GM12878 (cell line): ENCODE measurements around the gene NUP93. TPM values are rescaled to one million over a fixed set of nuclear protein-coding genes. Genes with fewer than 3 reads are reported as not detected.
A peak's percentile ranks its signal among the peaks of the same experiment; 100 is the strongest.

Experiments used
- BCL11A ChIP-seq: IDR thresholded peaks from 2 replicates; pipeline ENCODE4 v1.6.1; 2011; ENCODE audit warnings: low read depth, low read length
- CBFB ChIP-seq: IDR thresholded peaks from 2 replicates; pipeline ENCODE4 v1.6.1; 2016; ENCODE audit warnings: antibody characterized with exemption, low read depth
- CEBPB ChIP-seq, 2 experiments: fragments of 150-350 bp in 1 of 2; IDR thresholded peaks; 2 replicates each; pipeline ENCODE4 v1.6.1; 2012 to 2014; ENCODE audit warnings: low read depth in 2 of 2, low read length in 2 of 2, borderline replicate concordance in 1 of 2, inconsistent platforms in 1 of 2
- CREB1 ChIP-seq: IDR thresholded peaks from 2 replicates; pipeline ENCODE4 v1.6.1; 2012; ENCODE audit warnings: low read depth, mild to moderate bottlenecking, inconsistent platforms
- DPF2 ChIP-seq: fragments of 450-650 bp; IDR thresholded peaks from 2 replicates; pipeline ENCODE4 v1.6.1; 2017; ENCODE audit warnings: mild to moderate bottlenecking
- EGR1 ChIP-seq, 2 experiments: IDR thresholded peaks; 1 replicate in 1 of 2; 2 replicates in 1 of 2; pipeline ENCODE4 v1.6.1; 2011 to 2012; ENCODE audit warnings: low read depth in 2 of 2, low read length in 2 of 2, borderline replicate concordance in 1 of 2, mild to moderate bottlenecking in 1 of 2, moderate library complexity in 1 of 2
- EP300 ChIP-seq, 2 experiments: fragments of 150-350 bp in 1 of 2; IDR thresholded peaks; 2 replicates each; pipeline ENCODE4 v1.6.1; 2011 to 2012; ENCODE audit warnings: low read depth in 2 of 2, low read length in 2 of 2, borderline replicate concordance in 1 of 2, improper control_type of control experiment in 1 of 2, inconsistent platforms in 1 of 2; ENCODE audit not compliant: control insufficient read depth in 1 of 2
- GABPA ChIP-seq: IDR thresholded peaks from 2 replicates; pipeline ENCODE4 v1.6.1; 2014; ENCODE audit warnings: antibody characterized with exemption, low read depth, mild to moderate bottlenecking, inconsistent platforms
- IKZF2 ChIP-seq, 2 experiments: fragments of 450-650 bp; IDR thresholded peaks; 2 replicates each; pipeline ENCODE4 v1.6.1; 2017; ENCODE audit warnings: mild to moderate bottlenecking in 2 of 2, moderate library complexity in 2 of 2
- MEF2B ChIP-seq: fragments of 450-650 bp; IDR thresholded peaks from 2 replicates; pipeline ENCODE4 v1.6.1; 2018; ENCODE audit warnings: mild to moderate bottlenecking, moderate library complexity; ENCODE audit not compliant: partially characterized antibody, poor library complexity, severe bottlenecking
- MTA2 ChIP-seq: fragments of 450-650 bp; IDR thresholded peaks from 2 replicates; pipeline ENCODE4 v1.6.1; 2016; ENCODE audit warnings: low read depth, mild to moderate bottlenecking, moderate library complexity
- NBN ChIP-seq: fragments of 450-650 bp; IDR thresholded peaks from 2 replicates; pipeline ENCODE4 v1.6.1; 2016
- NFIC ChIP-seq: IDR thresholded peaks from 2 replicates; pipeline ENCODE4 v1.6.1; 2012; ENCODE audit warnings: low read depth, mild to moderate bottlenecking, inconsistent platforms, low read length, moderate library complexity
- NFXL1 ChIP-seq: fragments of 450-650 bp; IDR thresholded peaks from 2 replicates; pipeline ENCODE4 v1.6.1; 2017; ENCODE audit warnings: antibody characterized with exemption, mild to moderate bottlenecking, borderline replicate concordance
- NR2C2 ChIP-seq: IDR thresholded peaks from 2 replicates; pipeline ENCODE4 v1.6.1; 2011; ENCODE audit warnings: borderline replicate concordance, low read depth; ENCODE audit not compliant: control insufficient read depth, insufficient read length
- PKNOX1 ChIP-seq: fragments of 450-650 bp; IDR thresholded peaks from 2 replicates; pipeline ENCODE4 v1.6.1; 2016; ENCODE audit warnings: mild to moderate bottlenecking
- POU2F2 ChIP-seq: IDR thresholded peaks from 3 replicates; pipeline ENCODE4 v1.6.1; 2011; ENCODE audit warnings: low read depth, mild to moderate bottlenecking, low read length, borderline replicate concordance
- RCOR1 ChIP-seq: conservative IDR thresholded peaks from 2 replicates; pipeline ENCODE4 v1.6.1; 2012; ENCODE audit warnings: low read depth, low read length, improper control_type of control experiment
- RUNX3 ChIP-seq: IDR thresholded peaks from 2 replicates; pipeline ENCODE4 v1.6.1; 2012; ENCODE audit warnings: low read length, inconsistent platforms
- SIX5 ChIP-seq: IDR thresholded peaks from 2 replicates; pipeline ENCODE4 v1.6.1; 2011; ENCODE audit warnings: mild to moderate bottlenecking, low read depth, low read length, moderate library complexity; ENCODE audit not compliant: severe bottlenecking
- SREBF1 ChIP-seq: IDR thresholded peaks from 2 replicates; pipeline ENCODE4 v1.6.1; 2012; ENCODE audit warnings: mild to moderate bottlenecking, low read length
- SREBF2 ChIP-seq: IDR thresholded peaks from 2 replicates; pipeline ENCODE4 v1.6.1; 2012; ENCODE audit warnings: mild to moderate bottlenecking, low read length
- SRF ChIP-seq, 2 experiments: IDR thresholded peaks; 2 replicates each; pipeline ENCODE4 v1.6.1; 2011; ENCODE audit warnings: low read depth in 2 of 2, low read length in 2 of 2, mild to moderate bottlenecking in 1 of 2, moderate library complexity in 1 of 2
- STAT3 ChIP-seq: IDR thresholded peaks from 2 replicates; pipeline ENCODE4 v1.6.1; 2011; ENCODE audit warnings: low read depth, low read length, improper control_type of control experiment
- YBX1 ChIP-seq: fragments of 450-650 bp; IDR thresholded peaks from 2 replicates; pipeline ENCODE4 v1.6.1; 2016; ENCODE audit warnings: antibody characterized with exemption
- ZBED1 ChIP-seq: IDR thresholded peaks from 2 replicates; pipeline ENCODE4 v1.6.1; 2016; ENCODE audit warnings: borderline replicate concordance
- ZNF24 ChIP-seq: fragments of 450-650 bp; IDR thresholded peaks from 2 replicates; pipeline ENCODE4 v1.6.1; 2017; ENCODE audit warnings: antibody characterized with exemption, mild to moderate bottlenecking
- polyA plus RNA-seq, 11 experiments: library from polyadenylated mRNA; depleted of rRNA in 4 of 11; unstranded in 6 of 11; stranded (reverse) in 5 of 11; fragments of >200 nt; fragmentation: Nextera tagmentation in 4 of 11; fragmentation: Illumina TruSeq in 1 of 11; extraction: Ambion mirVana in 4 of 11; extraction: Trizol in 1 of 11; gene quantifications; 1 replicate in 1 of 11; 2 replicates in 10 of 11; pipeline versions ENCODE4 v1.2.1 to v1.2.3, GENCODE V29; 2011 to 2016; ENCODE audit warnings: inconsistent platforms in 2 of 11, missing spikeins in 2 of 11, low read depth in 1 of 11
- total RNA-seq, 4 experiments: library from RNA; depleted of rRNA in 3 of 4; stranded (reverse); fragments of >200 nt in 3 of 4; fragmentation: Illumina TruSeq in 1 of 4; extraction: Trizol in 1 of 4; gene quantifications; 2 replicates each; pipeline versions ENCODE4 v1.2.1 to v1.2.3, GENCODE V29; 2013 to 2021
- TF ChIP-seq, protein P1 (sequence below): fragments of 450-650 bp; IDR thresholded peaks from 2 replicates; pipeline ENCODE4 v1.6.1; 2016; ENCODE audit warnings: mild to moderate bottlenecking
- TF ChIP-seq, protein P2 (sequence below): IDR thresholded peaks from 2 replicates; pipeline ENCODE4 v1.6.1; 2011; ENCODE audit warnings: borderline replicate concordance, low read depth, mild to moderate bottlenecking, moderate library complexity, low read length; ENCODE audit not compliant: insufficient read depth, poor library complexity, severe bottlenecking

Gene NUP93
- total and polyA plus RNA-seq, 10 of the 15 experiments (the other 5 are each of a cell fraction or from before 2014, with no cell fraction given), result 82.2 to 175 (median 101) TPM

DNA sequence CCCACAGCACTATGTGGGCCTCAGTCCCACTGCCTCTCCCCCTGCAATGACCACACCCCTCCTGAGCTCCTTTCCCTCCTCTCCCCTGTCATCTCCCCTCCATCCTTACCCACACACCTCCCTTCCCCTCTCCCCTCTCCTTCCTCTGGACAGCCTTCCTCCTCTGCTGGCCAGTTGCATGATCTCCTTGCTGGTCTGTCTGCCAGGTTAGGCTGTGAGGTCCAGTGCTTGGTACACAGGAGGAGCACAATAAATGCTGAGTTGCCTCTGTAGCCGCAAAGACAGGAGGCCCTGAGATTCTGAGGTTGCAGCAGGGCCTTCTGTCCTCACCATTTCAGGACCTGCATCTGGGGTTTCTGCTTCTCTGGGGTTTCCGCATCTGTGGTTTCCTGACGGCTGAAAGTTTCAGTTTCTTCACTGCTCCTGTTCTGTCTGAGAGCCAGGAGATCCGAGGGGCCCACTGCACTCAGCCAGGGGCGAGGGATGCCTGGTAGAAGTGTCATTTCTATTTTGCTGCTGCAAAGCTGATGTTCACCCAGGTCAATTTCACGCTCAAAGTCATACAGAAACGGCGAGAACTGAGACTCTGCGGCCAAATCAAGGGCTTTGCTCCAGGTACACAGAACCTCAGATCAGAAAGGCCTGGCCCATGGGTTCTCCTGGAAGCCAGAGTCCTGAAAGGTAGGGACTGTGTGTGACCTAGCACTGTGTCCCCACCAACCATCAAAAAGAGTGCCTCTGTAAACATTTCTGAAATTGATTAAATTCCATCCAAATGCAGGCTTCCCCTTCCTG is 130.5 kb downstream of the NUP93 start (continued):
- TF ChIP-seq IKZF2 (IDR thresholded peaks at IDR 0.05) (peak; percentile 88 to 89), STAT3 (no peak), GABPA (no peak; the same call in 1 of the 2 replicates), NFIC (peak; percentile 77), ZNF24 (no peak), MEF2B (peak; percentile 56), CBFB (peak; percentile 94), EP300 (IDR thresholded peaks at IDR 0.05; ENCODE audit: borderline replicate concordance in 1 of 2, control insufficient read depth in 1 of 2, low read depth in 2 of 2, low read length in 2 of 2) (no peak), ZBED1 (0 out of 2 replicates have a peak, but pooled peaks have one; percentile 67), SRF (IDR thresholded peaks at IDR 0.05; ENCODE audit: low read depth in 2 of 2, low read length in 2 of 2) (0 out of 4 replicates have a peak, but pooled peaks of 1 of the 2 experiments have one; percentile 3), SREBF2 (no peak), NBN (peak; percentile 85), DPF2 (peak; percentile 72), RCOR1 (no peak), PKNOX1 (no peak), MTA2 (peak; percentile 44), NFXL1 (no peak), CREB1 (peak; percentile 68; the same call in 1 of the 2 replicates), POU2F2 (no peak), RUNX3 (peak; percentile 99), BCL11A (peak; percentile 61; the same call in 1 of the 2 replicates), YBX1 (0 out of 2 replicates have a peak, but pooled peaks have one; percentile 51), CEBPB (IDR thresholded peaks at IDR 0.05; ENCODE audit: borderline replicate concordance in 1 of 2, low read depth in 2 of 2, low read length in 2 of 2) (no peak), EGR1 (IDR thresholded peaks at IDR 0.05; ENCODE audit: borderline replicate concordance in 1 of 2, low read depth in 2 of 2, low read length in 2 of 2) (peak in 1 of 2 experiments; percentile 47; a peak in 1 of 3 replicates), SREBF1 (no peak), NR2C2 (no peak), SIX5 (no peak)
- TF ChIP-seq, protein P1, sequence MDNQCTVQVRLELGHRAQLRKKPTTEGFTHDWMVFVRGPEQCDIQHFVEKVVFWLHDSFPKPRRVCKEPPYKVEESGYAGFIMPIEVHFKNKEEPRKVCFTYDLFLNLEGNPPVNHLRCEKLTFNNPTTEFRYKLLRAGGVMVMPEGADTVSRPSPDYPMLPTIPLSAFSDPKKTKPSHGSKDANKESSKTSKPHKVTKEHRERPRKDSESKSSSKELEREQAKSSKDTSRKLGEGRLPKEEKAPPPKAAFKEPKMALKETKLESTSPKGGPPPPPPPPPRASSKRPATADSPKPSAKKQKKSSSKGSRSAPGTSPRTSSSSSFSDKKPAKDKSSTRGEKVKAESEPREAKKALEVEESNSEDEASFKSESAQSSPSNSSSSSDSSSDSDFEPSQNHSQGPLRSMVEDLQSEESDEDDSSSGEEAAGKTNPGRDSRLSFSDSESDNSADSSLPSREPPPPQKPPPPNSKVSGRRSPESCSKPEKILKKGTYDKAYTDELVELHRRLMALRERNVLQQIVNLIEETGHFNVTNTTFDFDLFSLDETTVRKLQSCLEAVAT, result no peak; the same call in 1 of the 2 replicates
- TF ChIP-seq, protein P2, sequence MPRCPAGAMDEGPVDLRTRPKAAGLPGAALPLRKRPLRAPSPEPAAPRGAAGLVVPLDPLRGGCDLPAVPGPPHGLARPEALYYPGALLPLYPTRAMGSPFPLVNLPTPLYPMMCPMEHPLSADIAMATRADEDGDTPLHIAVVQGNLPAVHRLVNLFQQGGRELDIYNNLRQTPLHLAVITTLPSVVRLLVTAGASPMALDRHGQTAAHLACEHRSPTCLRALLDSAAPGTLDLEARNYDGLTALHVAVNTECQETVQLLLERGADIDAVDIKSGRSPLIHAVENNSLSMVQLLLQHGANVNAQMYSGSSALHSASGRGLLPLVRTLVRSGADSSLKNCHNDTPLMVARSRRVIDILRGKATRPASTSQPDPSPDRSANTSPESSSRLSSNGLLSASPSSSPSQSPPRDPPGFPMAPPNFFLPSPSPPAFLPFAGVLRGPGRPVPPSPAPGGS, result no peak
